Lung (tissue), 12 donors: ENCODE results near the gene LMO1. TPM values are rescaled to one million over a fixed set of nuclear protein-coding genes. Genes with fewer than 3 reads are reported as not detected.

Experiments used
- ATAC-seq: fragments of 200-7000 bp; cut with Tn5 transposase; one replicate; pipeline ENCODE4 v1.9.1; 2020; ENCODE audit warnings: moderate number of reproducible peaks; ENCODE audit not compliant: insufficient read depth, low FRiP score
- DNase-seq, 3 donors: peaks; one replicate each; pipeline ENCODE4 v3.0.0-alpha.2; 2013 to 2017
- H3K27ac ChIP-seq, 2 donors: one replicate each; pipeline ENCODE4 v1.5.1; 2013; ENCODE audit warnings: mild to moderate bottlenecking in 2 of 2, moderate library complexity in 2 of 2, control low read depth in 1 of 2, inconsistent platforms in 1 of 2, low read depth in 1 of 2, low read length in 1 of 2
- H3K27me3 ChIP-seq, 3 donors: one replicate each; pipeline ENCODE4 v1.5.1; 2013; ENCODE audit warnings: low read length in 2 of 3; ENCODE audit not compliant: control insufficient read depth in 3 of 3, insufficient read depth in 3 of 3
- H3K36me3 ChIP-seq, 4 donors: one replicate each; pipeline ENCODE4 v1.5.1; 2013; ENCODE audit warnings: low read length in 4 of 4, mild to moderate bottlenecking in 1 of 4, moderate library complexity in 1 of 4; ENCODE audit not compliant: control insufficient read depth in 4 of 4, insufficient read depth in 4 of 4
- H3K4me1 ChIP-seq, 5 donors: one replicate each; pipeline ENCODE4 v1.5.1; 2013; ENCODE audit warnings: low read length in 5 of 5, mild to moderate bottlenecking in 2 of 5, moderate library complexity in 1 of 5; ENCODE audit not compliant: control insufficient read depth in 5 of 5, insufficient read depth in 5 of 5
- H3K4me3 ChIP-seq: one replicate; pipeline ENCODE4 v1.5.1; 2013; ENCODE audit warnings: mild to moderate bottlenecking, control low read depth, moderate library complexity
- H3K9ac ChIP-seq, 2 donors: one replicate each; pipeline ENCODE4 v1.5.1; 2013; ENCODE audit warnings: low read length in 2 of 2, control low read depth in 1 of 2; ENCODE audit not compliant: insufficient read depth in 1 of 2
- H3K9me3 ChIP-seq, 4 donors: one replicate each; pipeline ENCODE4 v1.5.1; 2013; ENCODE audit warnings: low read length in 3 of 4, mild to moderate bottlenecking in 1 of 4, moderate library complexity in 1 of 4; ENCODE audit not compliant: control insufficient read depth in 4 of 4, insufficient read depth in 3 of 4
- WGBS, 2 donors: extraction: QIAGEN DNeasy Blood & Tissue Kit; methylation state at CpG; one replicate each; pipeline ENCODE4 v1.1.7; 2013; 5-methylcytosine and 5-hydroxymethylcytosine counted together
- polyA plus RNA-seq, 2 donors: library from polyadenylated mRNA; stranded (reverse); fragments of 200-250 nt; gene quantifications; one replicate each; pipeline ENCODE4 v1.2.1, GENCODE V29; 2013
- total RNA-seq, 2 donors: library from RNA; depleted of rRNA in 1 of 2; stranded (reverse); fragments of >200 nt in 1 of 2; gene quantifications; one replicate each; pipeline ENCODE4 v1.2.1, GENCODE V29; 2014 to 2021
- TF ChIP-seq, protein P1 (sequence below): IDR thresholded peaks from 2 replicates; pipeline ENCODE4 v1.5.1; 2012; ENCODE audit warnings: mild to moderate bottlenecking; ENCODE audit errors: control extremely low read depth, extremely low read depth
- donor health status: control.
- donor health status: control.
- donor health status: Bipolar disorder and iron deficiency.
- donor health status: healthy.
- donor health status: DM: yes; HTN: yes; CAD: no.

LMO1 gene
- total and polyA plus RNA-seq, 4 donors: 0.26 to 0.34 TPM; not detected in 2

DNA sequence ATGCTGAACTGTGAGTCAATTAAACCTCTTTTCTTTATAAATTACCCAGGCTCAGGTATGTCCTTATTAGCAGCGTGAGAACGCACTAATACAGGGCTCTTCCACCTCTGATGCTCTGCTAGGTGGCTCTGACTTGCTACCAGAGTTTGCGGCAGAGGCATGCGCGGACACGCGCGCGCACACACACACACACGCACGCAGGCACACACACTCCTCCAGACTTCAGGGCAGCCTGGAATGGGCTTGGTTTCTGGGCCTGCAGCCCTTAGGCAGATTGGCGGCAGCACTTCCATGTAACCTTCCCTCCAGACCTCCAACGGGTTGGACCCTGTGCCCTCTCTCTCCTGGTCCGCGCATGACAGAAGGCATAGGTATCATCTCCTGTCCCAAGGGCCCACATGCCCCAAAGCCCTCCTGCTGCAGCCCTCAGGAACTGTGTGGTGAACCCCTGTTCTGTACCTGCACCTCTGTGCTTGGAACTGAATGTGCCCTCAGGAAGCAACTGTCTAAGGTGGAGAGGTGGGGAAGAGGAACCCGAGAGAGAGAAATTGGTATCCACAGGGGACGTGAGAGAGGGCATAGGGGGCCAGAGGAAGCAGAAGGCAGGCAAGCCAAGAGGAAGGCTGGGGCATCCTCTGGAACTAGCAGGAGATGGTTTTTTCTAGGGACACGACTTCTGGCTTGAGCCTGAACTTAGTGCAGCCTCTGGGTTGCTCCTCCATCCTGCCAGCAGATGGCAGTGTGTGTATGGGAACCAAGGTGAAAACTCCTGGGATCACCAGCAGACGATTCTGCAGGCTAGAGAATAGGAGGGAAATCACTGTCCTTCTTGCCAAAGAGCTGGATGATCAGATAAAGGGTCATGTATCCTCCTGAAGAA is 71.4 kb downstream of the LMO1 start:
- DNase-seq (peak; percentile 76 to 87 (median 84)), ATAC-seq (peak; percentile 68)
- WGBS, 2 donors: 74% methylated on average over 19 of the region's 19 CpGs
- Histone ChIP-seq H3K27me3 (peaks cover 0 to 3% (median 0%) of the 10 kb centered on the region in 3 donors), H3K4me3 (no peak overlapping the region), H3K36me3 (no peaks in the 10 kb centered on the region), H3K9me3 (peaks cover 0 to 6% (median 0%) of the 10 kb centered on the region in 4 donors), H3K9ac (no peak overlapping the region), H3K4me1 (peaks cover 0 to 6% (median 0%) of the 10 kb centered on the region in 5 donors), H3K27ac (no peak overlapping the region)
- TF ChIP-seq, protein P1, sequence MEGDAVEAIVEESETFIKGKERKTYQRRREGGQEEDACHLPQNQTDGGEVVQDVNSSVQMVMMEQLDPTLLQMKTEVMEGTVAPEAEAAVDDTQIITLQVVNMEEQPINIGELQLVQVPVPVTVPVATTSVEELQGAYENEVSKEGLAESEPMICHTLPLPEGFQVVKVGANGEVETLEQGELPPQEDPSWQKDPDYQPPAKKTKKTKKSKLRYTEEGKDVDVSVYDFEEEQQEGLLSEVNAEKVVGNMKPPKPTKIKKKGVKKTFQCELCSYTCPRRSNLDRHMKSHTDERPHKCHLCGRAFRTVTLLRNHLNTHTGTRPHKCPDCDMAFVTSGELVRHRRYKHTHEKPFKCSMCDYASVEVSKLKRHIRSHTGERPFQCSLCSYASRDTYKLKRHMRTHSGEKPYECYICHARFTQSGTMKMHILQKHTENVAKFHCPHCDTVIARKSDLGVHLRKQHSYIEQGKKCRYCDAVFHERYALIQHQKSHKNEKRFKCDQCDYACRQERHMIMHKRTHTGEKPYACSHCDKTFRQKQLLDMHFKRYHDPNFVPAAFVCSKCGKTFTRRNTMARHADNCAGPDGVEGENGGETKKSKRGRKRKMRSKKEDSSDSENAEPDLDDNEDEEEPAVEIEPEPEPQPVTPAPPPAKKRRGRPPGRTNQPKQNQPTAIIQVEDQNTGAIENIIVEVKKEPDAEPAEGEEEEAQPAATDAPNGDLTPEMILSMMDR: peak; percentile 50

DNA sequence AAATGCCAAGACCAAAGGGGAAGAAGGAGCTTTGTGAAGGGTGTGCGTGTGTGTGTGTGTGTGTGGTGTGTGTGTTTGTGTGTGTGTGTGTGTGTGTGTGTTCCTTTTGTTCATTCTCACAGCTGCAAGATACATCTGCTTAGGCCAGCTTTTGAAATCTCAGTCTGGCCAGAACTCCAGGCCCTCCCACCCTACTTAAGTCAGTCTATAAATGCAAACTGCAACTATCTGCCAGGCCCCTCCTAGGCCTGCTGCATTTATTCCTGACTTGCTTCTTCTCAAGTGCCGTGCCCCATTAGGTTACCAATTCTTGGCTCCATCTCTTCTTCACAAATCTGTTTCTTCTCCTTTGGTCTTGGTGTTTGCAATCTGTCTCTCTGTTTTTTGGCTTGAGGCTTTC is 73.2 kb downstream of the LMO1 start:
- H3K4me3 ChIP-seq: no peak overlapping the region
- WGBS, 2 donors: 42 to 50% methylated on average over 2 of the region's 2 CpGs
- H3K9ac ChIP-seq: no peak overlapping the region
- ATAC-seq (no peak), DNase-seq (peak in 1 of 3 donors; percentile 29)
- peaks cover 0 to 3% (median 0%) of the 10 kb centered on the region in 5 donors for H3K4me1 ChIP-seq
- TF ChIP-seq, protein P1: no peak
- peaks cover 0 to 6% (median 0%) of the 10 kb centered on the region in 4 donors for H3K9me3 ChIP-seq
- H3K27ac ChIP-seq: no peak overlapping the region
- no peaks in the 10 kb centered on the region for H3K36me3 ChIP-seq
- H3K27me3 ChIP-seq: peaks cover 0 to 3% (median 0%) of the 10 kb centered on the region in 3 donors

DNA sequence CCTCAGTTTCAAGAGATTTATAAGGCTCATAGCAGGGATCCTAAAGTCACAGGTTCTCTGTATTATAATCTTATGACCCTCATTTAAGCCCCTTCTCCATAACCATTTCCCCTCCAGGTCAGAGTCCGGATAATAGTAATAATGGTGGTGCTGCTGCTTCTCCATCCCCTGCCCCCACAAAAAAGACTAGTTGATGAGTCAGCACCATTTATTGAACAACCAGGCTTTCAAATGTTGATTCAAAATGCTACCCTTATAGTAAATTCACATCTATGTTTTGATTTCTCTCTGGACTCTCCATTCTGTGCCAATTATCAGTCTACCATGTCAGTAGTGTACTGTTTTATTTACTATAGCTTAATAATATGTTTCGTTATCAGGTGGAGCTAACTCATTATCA is 77.2 kb downstream of the LMO1 start:
- Histone ChIP-seq H3K9ac (no peak overlapping the region), H3K4me1 (no peaks in the 10 kb centered on the region), H3K9me3 (peaks cover 0 to 3% (median 0%) of the 10 kb centered on the region in 4 donors), H3K4me3 (no peak overlapping the region), H3K27me3 (peaks cover 0 to 3% (median 0%) of the 10 kb centered on the region in 3 donors), H3K36me3 (no peaks in the 10 kb centered on the region), H3K27ac (no peak overlapping the region)
- ATAC-seq: no peak
- no peak for DNase-seq
- TF ChIP-seq, protein P1: no peak
- WGBS, 2 donors: 91 to 98% methylated on average over 2 of the region's 2 CpGs
